SK-N-DZ (cell line): Measurements from ENCODE around the gene LCN9.

Source experiments
- DNase-seq: peaks from one replicate; pipeline ENCODE4 v3.0.0-alpha.2; 2015; ENCODE audit warnings: low spot score

The LCN9 gene

GRCh38 chr9:135698236-135698635 is 35.1 kb downstream of the LCN9 start:
- DNase-seq, result no peak

- no peak for DNase-seq
Measured at GRCh38 chr9:135698767-135699166, 35.7 kb downstream of the LCN9 start.

- DNase-seq, result no peak
Measured at GRCh38 chr9:135699440-135699839, 36.3 kb downstream of the LCN9 start, which contains the start of gene SOHLH1. Gene SOHLH1 (minus strand): TSS chr9:135699481. CDS start chr9:135699467, 14 bp downstream.

GRCh38 chr9:135700525-135700924 is 37.4 kb downstream of the LCN9 start:
- DNase-seq, result no peak

- peak; percentile 12 for DNase-seq
Measured at GRCh38 chr9:135701067-135701958, 38.2 kb downstream of the LCN9 start.

GRCh38 chr9:135701959-135702721 is 39.0 kb downstream of the LCN9 start, which contains the start of gene KCNT1:
Gene KCNT1 (plus strand): TSS chr9:135702185. CDS start chr9:135702259, 74 bp downstream.
- DNase-seq, result peak; percentile 34

GRCh38 chr9:135703726-135704125 is 40.6 kb downstream of the LCN9 start:
- no peak for DNase-seq

- no peak for DNase-seq
Measured at GRCh38 chr9:135704483-135704882, 41.4 kb downstream of the LCN9 start.

GRCh38 chr9:135705376-135705775 is 42.3 kb downstream of the LCN9 start:
- DNase-seq, result no peak

- DNase-seq, result no peak
Measured at GRCh38 chr9:135706288-135706687, 43.2 kb downstream of the LCN9 start.

GRCh38 chr9:135707252-135708138 is 44.4 kb downstream of the LCN9 start:
- DNase-seq, result no peak

- no peak for DNase-seq
Measured at GRCh38 chr9:135708164-135708563, 45.1 kb downstream of the LCN9 start.

GRCh38 chr9:135711391-135711790 is 48.3 kb downstream of the LCN9 start:
- no peak for DNase-seq

GRCh38 chr9:135711881-135712280 is 48.8 kb downstream of the LCN9 start:
- DNase-seq, result no peak

- no peak for DNase-seq
Measured at GRCh38 chr9:135712613-135713295, 49.6 kb downstream of the LCN9 start.

- no peak for DNase-seq
Measured at GRCh38 chr9:135714242-135715055, 51.3 kb downstream of the LCN9 start.

GRCh38 chr9:135715056-135715595 is 52.0 kb downstream of the LCN9 start:
- DNase-seq, result no peak

- no peak for DNase-seq
Measured at GRCh38 chr9:135716045-135716444, 52.9 kb downstream of the LCN9 start.
